Right forelimb (tissue), 1 donor: ENCODE data around the gene POLA1.
"Not testable (repeated sequence)": the region's sequence is repeated elsewhere in the genome, so short reads cannot be mapped to it uniquely, and the experiment has no call there.

Experiments used
- DNase-seq: peaks from one replicate; pipeline ENCODE4 v3.0.0-alpha.2; 2018

The POLA1 gene

GRCh38 chrX:24819807-24820206 is 126.1 kb downstream of the POLA1 start:
- not testable (repeated sequence) for DNase-seq

GRCh38 chrX:24828147-24828546 is 134.4 kb downstream of the POLA1 start:
- no peak for DNase-seq

GRCh38 chrX:24828600-24828999 is 134.9 kb downstream of the POLA1 start:
- DNase-seq: no peak

DNA sequence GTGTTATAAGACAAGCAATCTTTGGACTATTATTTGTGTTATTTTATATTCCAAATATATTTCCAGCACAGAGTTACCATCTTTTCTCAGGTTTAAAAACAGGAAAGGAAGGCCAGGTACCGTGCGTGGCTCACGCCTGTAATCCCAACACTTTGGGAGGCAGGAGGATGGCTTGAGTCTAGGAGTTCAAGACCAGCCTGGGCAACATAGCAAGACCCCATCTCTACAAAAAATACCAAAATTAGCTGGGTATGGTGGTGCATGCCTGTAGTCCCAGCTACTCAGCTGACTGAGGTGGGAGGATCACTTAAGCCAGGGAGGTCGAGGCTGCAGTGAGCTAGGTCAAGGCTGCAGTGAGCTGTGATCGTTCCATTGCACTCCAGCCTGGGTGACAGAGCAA is 140.0 kb downstream of the POLA1 start:
- no peak for DNase-seq

GRCh38 chrX:24837966-24838365 is 144.2 kb downstream of the POLA1 start:
- no peak for DNase-seq

- no peak for DNase-seq
Measured at GRCh38 chrX:24838629-24839028, 144.9 kb downstream of the POLA1 start.

- no peak for DNase-seq
Measured at GRCh38 chrX:24839331-24839730, 145.6 kb downstream of the POLA1 start.

- no peak for DNase-seq
Measured at GRCh38 chrX:24842486-24842885, 148.8 kb downstream of the POLA1 start.

DNA sequence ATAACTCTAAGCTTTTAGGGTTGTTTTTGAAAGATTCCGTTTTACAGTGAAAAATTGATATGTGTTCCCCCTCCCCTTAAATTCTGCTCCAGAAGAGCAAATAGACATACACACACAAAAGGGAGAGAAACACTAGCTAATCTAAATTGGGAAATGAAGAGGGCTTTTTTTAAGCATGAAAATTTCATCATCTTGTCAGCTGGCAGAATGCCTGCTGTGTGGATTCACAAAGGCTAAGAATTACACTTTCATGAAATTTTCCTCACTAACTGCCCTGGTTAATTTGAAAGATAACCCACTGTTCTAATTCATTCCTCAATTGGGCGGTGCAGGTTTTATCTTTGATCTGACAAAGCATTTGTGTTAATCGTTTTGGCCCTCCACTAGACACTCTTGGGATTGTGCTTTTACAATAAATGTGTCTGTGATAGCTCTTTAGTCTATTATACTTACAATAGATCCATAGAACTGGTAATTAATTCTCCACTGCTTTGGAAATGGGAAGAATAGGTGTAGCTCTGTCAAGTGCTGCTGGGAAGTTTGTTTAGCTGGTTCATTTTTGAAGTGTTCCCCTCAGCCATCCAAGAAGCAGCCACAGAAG is 152.9 kb downstream of the POLA1 start:
- no peak for DNase-seq

DNA sequence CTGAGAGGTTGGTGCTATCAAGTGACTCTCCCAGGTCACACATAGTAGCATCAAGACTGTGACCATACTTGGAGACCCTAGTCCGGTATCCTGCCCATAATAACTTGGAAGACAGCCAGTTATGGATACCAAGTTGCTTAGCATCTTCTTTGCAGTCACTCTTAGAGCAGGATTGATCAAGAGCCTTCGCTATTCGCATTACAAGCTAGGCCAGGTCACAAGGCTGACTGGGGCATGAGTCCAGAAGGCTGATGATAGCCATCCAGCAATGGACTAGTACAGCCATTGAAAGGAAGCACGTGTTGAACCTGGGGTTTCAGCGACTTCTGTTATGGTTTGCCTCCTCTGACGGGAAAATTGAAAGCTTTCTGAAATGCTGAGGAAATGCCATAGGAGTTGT is 157.6 kb downstream of the POLA1 start:
- no peak for DNase-seq

DNA sequence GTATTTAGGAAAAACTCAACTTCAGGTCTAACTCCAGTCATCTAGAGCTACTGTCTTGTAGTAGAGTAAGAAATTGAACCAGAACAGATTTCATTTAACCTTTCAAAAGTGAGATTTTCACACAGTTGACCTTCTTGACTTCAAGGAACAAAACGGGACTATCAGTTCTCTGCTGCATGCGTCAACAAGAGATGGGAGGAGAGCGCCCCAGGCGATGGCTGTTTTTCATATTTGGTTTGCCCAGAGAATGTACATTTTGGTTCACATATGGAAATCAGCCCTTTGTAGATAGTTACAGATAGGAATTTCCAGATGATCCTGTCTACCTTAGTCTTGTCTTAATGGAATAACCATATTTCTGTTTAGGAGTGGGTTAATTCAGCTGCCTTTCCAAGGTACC is 158.1 kb downstream of the POLA1 start:
- no peak for DNase-seq

GRCh38 chrX:24858004-24858746 is 164.5 kb downstream of the POLA1 start:
- no peak for DNase-seq

- DNase-seq: no peak
Measured at GRCh38 chrX:24859211-24859841, 165.6 kb downstream of the POLA1 start.

DNA sequence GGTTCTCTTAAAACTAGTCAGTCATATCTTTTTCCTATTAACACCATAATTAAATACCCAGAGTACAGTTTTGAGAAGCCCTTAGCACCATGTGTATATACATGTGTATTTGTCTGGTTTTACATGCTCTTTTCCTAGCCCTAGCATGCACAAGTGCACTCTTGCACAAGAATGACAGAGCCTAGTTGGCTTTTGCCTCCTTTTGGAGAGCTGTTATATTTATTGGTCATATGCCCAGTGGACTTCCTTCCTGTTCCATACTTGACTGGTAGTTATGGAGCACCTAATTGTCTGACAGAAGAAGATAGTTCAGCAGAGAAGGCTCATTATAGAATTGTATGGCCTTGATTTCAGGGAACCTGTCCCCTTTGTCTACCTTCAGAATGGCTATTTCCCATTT is 166.4 kb downstream of the POLA1 start:
- no peak for DNase-seq

DNA sequence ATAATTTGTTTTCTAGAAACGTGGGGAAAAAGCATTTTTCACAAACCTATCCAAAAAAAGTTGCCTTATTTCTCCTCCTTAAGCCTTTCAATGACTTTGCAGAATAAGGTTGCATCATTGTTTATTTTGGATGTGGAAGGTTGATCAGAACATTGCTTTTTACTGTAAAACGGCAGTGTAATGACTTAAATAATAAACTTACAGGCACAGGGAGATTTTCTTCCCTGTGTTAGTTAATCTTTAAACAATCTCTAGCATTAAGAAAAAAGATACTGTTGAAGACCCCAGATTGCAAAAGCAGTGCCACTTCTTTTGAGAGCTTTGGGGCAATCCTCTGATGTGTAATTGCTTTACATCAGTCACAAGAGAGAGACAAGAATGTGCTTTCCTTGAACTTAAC is 168.6 kb downstream of the POLA1 start:
- DNase-seq: no peak

GRCh38 chrX:24863779-24864178 is 170.1 kb downstream of the POLA1 start:
- not testable (repeated sequence) for DNase-seq

- DNase-seq: no peak
Measured at GRCh38 chrX:24870143-24870542, 176.4 kb downstream of the POLA1 start.

- DNase-seq: no peak
Measured at GRCh38 chrX:24874604-24875247, 181.0 kb downstream of the POLA1 start.

- DNase-seq: no peak
Measured at GRCh38 chrX:24876530-24877287, 183.0 kb downstream of the POLA1 start.

GRCh38 chrX:24877288-24877664 is 183.6 kb downstream of the POLA1 start:
- DNase-seq: no peak

DNA sequence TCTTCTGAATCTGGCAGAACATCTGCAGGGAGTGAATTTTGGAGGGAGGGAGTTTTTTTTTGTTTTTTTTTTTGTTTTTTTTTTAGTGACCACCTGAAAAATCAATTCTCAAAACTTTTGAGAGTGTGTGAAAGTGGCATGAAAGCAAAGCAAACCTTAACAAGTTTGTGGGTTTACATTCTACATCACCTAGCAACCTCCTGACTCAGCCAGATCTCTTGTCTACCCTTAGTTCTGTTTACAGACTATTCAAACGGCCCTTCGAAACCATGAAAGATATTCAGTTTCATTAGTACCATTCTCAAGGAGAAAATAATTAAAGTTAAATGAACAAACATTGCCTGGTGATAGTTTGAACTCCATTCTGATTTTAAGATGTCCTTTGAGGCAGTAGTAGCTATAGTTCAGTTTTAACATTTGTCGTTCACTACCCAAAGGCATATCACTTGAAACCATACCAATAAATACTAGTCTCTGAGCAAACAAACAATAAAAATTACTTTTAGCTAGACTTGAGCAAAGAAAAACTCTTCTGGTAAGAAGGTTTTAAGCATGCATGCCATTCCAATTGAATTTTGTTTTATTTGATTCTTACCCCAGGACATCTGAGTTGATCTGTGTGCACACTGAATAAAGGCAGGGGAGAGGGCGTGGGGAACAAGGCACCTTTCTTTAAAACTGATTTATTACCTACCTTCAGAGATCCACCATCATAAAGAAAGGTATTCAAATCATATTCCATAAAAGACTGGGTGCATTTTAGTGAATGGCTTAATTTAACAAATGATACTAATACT is 184.3 kb downstream of the POLA1 start:
- DNase-seq: no peak

- DNase-seq: no peak
Measured at GRCh38 chrX:24879679-24880078, 186.0 kb downstream of the POLA1 start.
